ENCODE data around the gene CFAP97D1.

DNA sequence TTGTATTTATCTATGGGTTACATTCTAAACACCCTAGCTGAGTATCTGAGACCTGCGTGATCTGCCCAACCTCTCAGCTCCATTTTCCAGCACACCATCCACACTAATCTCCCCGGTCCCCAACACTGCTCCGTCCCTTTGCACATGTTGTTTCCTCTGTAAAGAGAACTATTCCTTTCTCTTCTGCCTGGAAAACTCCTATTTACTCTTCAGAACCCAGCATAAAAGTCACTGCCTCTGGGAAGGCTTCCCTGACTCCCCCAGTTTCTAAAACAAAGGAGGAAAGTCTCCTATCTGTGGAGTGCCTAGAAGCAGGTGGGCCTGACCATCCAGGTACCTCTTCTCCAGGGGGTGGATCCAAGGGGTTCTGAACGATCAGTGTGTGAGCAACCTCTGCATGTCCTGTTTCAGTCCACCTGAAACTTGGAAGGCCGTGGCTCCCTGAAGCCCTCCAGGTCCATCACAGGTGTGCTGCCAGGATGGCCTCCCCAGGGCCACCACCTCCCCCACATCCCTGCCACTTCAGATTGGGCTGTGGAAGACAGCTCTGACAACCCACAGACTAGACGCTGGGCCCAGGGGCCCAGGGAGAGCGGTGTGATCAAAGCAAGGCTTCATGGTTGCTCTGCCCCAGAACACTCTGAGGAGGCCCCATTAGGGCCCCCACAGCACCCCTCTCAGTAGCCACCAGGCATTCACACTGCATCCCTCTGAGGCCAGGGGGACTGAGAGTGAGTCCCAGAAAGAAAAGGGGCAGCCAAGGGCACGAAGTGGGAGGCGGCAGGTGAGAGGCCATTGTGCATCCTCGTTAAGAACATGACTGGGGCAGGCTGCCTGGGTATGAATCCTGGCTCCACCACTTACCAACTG, 32.4 kb downstream of the CFAP97D1 start:
- TF ChIP-seq, protein P1, sequence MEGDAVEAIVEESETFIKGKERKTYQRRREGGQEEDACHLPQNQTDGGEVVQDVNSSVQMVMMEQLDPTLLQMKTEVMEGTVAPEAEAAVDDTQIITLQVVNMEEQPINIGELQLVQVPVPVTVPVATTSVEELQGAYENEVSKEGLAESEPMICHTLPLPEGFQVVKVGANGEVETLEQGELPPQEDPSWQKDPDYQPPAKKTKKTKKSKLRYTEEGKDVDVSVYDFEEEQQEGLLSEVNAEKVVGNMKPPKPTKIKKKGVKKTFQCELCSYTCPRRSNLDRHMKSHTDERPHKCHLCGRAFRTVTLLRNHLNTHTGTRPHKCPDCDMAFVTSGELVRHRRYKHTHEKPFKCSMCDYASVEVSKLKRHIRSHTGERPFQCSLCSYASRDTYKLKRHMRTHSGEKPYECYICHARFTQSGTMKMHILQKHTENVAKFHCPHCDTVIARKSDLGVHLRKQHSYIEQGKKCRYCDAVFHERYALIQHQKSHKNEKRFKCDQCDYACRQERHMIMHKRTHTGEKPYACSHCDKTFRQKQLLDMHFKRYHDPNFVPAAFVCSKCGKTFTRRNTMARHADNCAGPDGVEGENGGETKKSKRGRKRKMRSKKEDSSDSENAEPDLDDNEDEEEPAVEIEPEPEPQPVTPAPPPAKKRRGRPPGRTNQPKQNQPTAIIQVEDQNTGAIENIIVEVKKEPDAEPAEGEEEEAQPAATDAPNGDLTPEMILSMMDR (IDR thresholded peaks at IDR 0.05; ENCODE audit: insufficient read depth, low read length): no peak
- no peak for TF ChIP-seq GABPA (IDR thresholded peaks at IDR 0.05; ENCODE audit: low read depth)

Measured in HL-60 (cell line).